NCI-H1694 treated with DMSO at 0.1 percent for 48 hours (cell line): ENCODE measurements around the gene ARHGEF7.

Experiments
- DNase-seq: peaks from one replicate; lab custom pipeline; 2025; lab: John Stamatoyannopoulos, UW

Gene ARHGEF7

DNA sequence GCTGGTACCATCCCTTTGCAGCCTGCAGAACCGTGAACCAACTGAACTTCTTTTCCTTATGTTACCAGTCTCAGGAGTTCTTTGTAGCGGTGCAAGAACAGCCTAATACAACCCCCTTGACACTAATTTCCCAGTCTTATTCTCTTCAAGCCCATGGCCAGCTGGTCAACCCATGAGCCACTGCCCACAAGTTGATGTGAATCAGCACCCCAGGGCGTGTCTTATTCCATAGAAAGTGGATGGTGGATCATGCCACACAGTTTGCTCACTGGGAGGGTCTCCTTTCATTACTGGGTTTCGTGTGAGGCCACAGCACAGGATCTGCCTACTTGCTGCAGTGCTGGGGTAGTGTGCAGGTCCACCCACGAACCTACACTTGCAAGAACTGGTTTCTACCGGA lies 232.3 kb downstream of the ARHGEF7 start:
- no peak for DNase-seq

GRCh38 chr13:111353508-111353907 lies 238.4 kb downstream of the ARHGEF7 start:
- no peak for DNase-seq

GRCh38 chr13:111354789-111355188 lies 239.7 kb downstream of the ARHGEF7 start:
- no peak for DNase-seq
